ENCODE results near the gene TTC19. TPM values are rescaled to one million over a fixed set of nuclear protein-coding genes. Genes with fewer than 3 reads are reported as not detected.

Gene TTC19
- total RNA-seq, 1 experiment from 2014 or later = 20.2 TPM

GRCh38 chr17:16002708-16003260 is 3.2 kb downstream of the TTC19 start:
- H3K27me3 Mint-ChIP-seq (ENCODE audit: insufficient read depth, unreplicated experiment) = no peaks in the 10 kb centered on the region
- peaks cover 73% of the 10 kb centered on the region for H3K36me3 Mint-ChIP-seq (ENCODE audit: insufficient read depth, unreplicated experiment)
- TF ChIP-seq CTCF (IDR thresholded peaks at IDR 0.05; ENCODE audit: insufficient read depth in 1 of 2, low read depth in 1 of 2, low read length in 1 of 2, severe bottlenecking in 1 of 2, unreplicated experiment in 1 of 2) = no peak
- Histone ChIP-seq H3K27me3 (replicated peaks; ENCODE audit: control insufficient read depth, insufficient read depth, low read length) (no peaks in the 10 kb centered on the region), H3K36me3 (ENCODE audit: control insufficient read depth, insufficient read depth, low read length) (no peaks in the 10 kb centered on the region; the same call in 1 of the 2 replicates), H3K4me3 (ENCODE audit: low read depth, low read length) (no peak overlapping the region), H3K4me1 (no peaks in the 10 kb centered on the region), H3K9me3 (no peaks in the 10 kb centered on the region)
- intact Hi-C loops (cut with micrococcal nuclease; ENCODE audit: unreplicated experiment) = no loop called here
- no peak overlapping the region for H3K27ac Mint-ChIP-seq (ENCODE audit: unreplicated experiment)
- H3K4me1 Mint-ChIP-seq (ENCODE audit: low read depth, unreplicated experiment) = peaks cover 15% of the 10 kb centered on the region
- BruUV-seq (replicated peaks) = no TSS peak
- POLR2A ChIA-PET = no interaction called here
- no peaks in the 10 kb centered on the region for H3K9me3 Mint-ChIP-seq (ENCODE audit: unreplicated experiment)
- H3K4me3 Mint-ChIP-seq (ENCODE audit: unreplicated experiment) = no peak overlapping the region
- CTCF ChIA-PET = no interaction called here
- DNase-seq = no peak

GRCh38 chr17:16003841-16004240 is 4.2 kb downstream of the TTC19 start:
- Histone ChIP-seq H3K9me3 (no peaks in the 10 kb centered on the region), H3K27me3 (replicated peaks; ENCODE audit: control insufficient read depth, insufficient read depth, low read length) (no peaks in the 10 kb centered on the region), H3K4me1 (no peaks in the 10 kb centered on the region), H3K36me3 (ENCODE audit: control insufficient read depth, insufficient read depth, low read length) (no peaks in the 10 kb centered on the region; the same call in 1 of the 2 replicates), H3K4me3 (ENCODE audit: low read depth, low read length) (no peak overlapping the region)
- H3K27ac Mint-ChIP-seq (ENCODE audit: unreplicated experiment) = no peak overlapping the region
- POLR2A ChIA-PET = no interaction called here
- H3K4me1 Mint-ChIP-seq (ENCODE audit: low read depth, unreplicated experiment) = peaks cover 15% of the 10 kb centered on the region
- H3K9me3 Mint-ChIP-seq (ENCODE audit: unreplicated experiment) = no peaks in the 10 kb centered on the region
- no peak for DNase-seq
- no peak for TF ChIP-seq CTCF (IDR thresholded peaks at IDR 0.05; ENCODE audit: insufficient read depth in 1 of 2, low read depth in 1 of 2, low read length in 1 of 2, severe bottlenecking in 1 of 2, unreplicated experiment in 1 of 2)
- H3K36me3 Mint-ChIP-seq (ENCODE audit: insufficient read depth, unreplicated experiment) = peaks cover 79% of the 10 kb centered on the region
- CTCF ChIA-PET = no interaction called here
- H3K4me3 Mint-ChIP-seq (ENCODE audit: unreplicated experiment) = no peak overlapping the region
- H3K27me3 Mint-ChIP-seq (ENCODE audit: insufficient read depth, unreplicated experiment) = no peaks in the 10 kb centered on the region
- intact Hi-C loops (cut with micrococcal nuclease; ENCODE audit: unreplicated experiment) = no loop called here
- no TSS peak for BruUV-seq (replicated peaks)

GRCh38 chr17:16005636-16006035 is 6.0 kb downstream of the TTC19 start:
- Mint-ChIP-seq H3K9me3 (ENCODE audit: unreplicated experiment) (no peaks in the 10 kb centered on the region), H3K4me1 (ENCODE audit: low read depth, unreplicated experiment) (peaks cover 15% of the 10 kb centered on the region), H3K27me3 (ENCODE audit: insufficient read depth, unreplicated experiment) (no peaks in the 10 kb centered on the region), H3K4me3 (ENCODE audit: unreplicated experiment) (no peak overlapping the region), H3K27ac (ENCODE audit: unreplicated experiment) (no peak overlapping the region), H3K36me3 (ENCODE audit: insufficient read depth, unreplicated experiment) (peaks cover 69% of the 10 kb centered on the region)
- Histone ChIP-seq H3K4me3 (ENCODE audit: low read depth, low read length) (no peak overlapping the region), H3K27me3 (replicated peaks; ENCODE audit: control insufficient read depth, insufficient read depth, low read length) (no peaks in the 10 kb centered on the region), H3K36me3 (ENCODE audit: control insufficient read depth, insufficient read depth, low read length) (no peaks in the 10 kb centered on the region; the same call in 1 of the 2 replicates), H3K9me3 (no peaks in the 10 kb centered on the region), H3K4me1 (no peaks in the 10 kb centered on the region)
- BruUV-seq (replicated peaks) = no TSS peak
- ChIA-PET POLR2A (no interaction called here), CTCF (no interaction called here)
- intact Hi-C loops (cut with micrococcal nuclease; ENCODE audit: unreplicated experiment) = no loop called here
- TF ChIP-seq CTCF (IDR thresholded peaks at IDR 0.05; ENCODE audit: insufficient read depth in 1 of 2, low read depth in 1 of 2, low read length in 1 of 2, severe bottlenecking in 1 of 2, unreplicated experiment in 1 of 2) = no peak
- DNase-seq = no peak
